ENCODE measurements around the gene KEL. TPM values are rescaled to one million over a fixed set of nuclear protein-coding genes. Genes with fewer than 3 reads are reported as not detected.

Gene KEL
- total RNA-seq, 1 donor from 2014 or later: 0.12 TPM

DNA sequence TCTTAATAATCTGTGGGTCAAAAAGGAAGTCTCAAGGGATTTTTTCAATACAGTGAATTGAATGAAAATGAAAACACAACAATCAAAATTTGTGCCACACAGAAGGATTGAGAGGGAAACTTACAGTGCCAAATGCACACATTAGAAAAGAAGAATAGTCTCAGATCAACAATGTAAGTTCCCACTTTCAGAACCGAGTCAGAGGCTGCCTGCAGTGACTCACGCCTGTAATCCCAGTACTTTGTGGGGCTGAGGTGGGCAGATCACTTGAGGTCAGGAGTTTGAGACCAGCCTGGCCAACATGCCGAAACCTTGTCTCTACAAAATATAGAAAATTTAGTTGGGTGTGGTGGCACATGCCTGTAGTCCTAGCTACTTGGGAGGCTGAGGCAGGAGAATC lies 12.5 kb upstream of the KEL start:
- DNase-seq (ENCODE audit: low read depth): no peak
- H3K4me3 ChIP-seq (ENCODE audit: low read depth, low read length): no peak overlapping the region
- TF ChIP-seq, protein P1, sequence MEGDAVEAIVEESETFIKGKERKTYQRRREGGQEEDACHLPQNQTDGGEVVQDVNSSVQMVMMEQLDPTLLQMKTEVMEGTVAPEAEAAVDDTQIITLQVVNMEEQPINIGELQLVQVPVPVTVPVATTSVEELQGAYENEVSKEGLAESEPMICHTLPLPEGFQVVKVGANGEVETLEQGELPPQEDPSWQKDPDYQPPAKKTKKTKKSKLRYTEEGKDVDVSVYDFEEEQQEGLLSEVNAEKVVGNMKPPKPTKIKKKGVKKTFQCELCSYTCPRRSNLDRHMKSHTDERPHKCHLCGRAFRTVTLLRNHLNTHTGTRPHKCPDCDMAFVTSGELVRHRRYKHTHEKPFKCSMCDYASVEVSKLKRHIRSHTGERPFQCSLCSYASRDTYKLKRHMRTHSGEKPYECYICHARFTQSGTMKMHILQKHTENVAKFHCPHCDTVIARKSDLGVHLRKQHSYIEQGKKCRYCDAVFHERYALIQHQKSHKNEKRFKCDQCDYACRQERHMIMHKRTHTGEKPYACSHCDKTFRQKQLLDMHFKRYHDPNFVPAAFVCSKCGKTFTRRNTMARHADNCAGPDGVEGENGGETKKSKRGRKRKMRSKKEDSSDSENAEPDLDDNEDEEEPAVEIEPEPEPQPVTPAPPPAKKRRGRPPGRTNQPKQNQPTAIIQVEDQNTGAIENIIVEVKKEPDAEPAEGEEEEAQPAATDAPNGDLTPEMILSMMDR (conservative IDR thresholded peaks at IDR 0.05; ENCODE audit: low read depth, low read length): no peak

DNA sequence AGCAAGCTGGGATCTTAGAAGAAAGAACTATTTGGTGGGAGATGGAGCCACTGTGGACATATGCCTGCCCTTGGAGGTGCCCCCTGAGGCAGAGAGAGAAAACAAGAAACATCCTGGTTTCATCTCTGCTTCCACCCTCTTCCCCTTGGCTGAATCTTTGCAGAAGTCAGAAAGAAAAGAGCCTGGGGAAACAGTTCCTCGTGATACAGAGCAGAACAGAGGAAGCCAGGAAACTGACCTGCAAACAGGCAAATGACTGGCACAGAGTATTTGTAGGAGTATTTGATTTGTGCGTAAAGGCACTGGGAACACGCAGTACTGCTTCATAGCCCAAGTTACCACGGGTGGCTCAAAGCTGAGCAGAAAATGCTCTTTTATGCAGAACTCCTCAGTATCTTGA lies 7.0 kb upstream of the KEL start:
- no peak overlapping the region for H3K4me3 ChIP-seq (ENCODE audit: low read depth, low read length)
- DNase-seq (ENCODE audit: low read depth): no peak
- TF ChIP-seq, protein P1 (conservative IDR thresholded peaks at IDR 0.05; ENCODE audit: low read depth, low read length): no peak

DNA sequence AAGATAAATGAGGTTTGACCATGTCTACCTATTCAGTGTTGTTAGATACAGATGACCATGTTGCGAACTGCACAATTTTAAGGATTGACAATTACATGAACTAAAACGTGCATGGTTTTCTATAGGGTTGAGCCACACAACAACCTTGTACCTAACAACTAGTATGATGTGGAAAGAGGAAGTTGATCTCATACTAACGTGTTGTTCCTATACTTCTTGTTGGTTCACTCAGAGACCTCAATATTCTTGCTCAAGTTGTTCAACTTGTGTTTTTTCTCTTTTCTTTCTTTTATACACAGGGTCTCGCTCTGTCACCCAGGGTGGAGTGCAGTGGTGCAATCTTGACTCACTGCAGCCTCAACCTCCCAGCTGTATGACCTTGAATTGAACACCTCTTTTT lies 6.1 kb upstream of the KEL start:
- H3K4me3 ChIP-seq (ENCODE audit: low read depth, low read length): no peak overlapping the region
- DNase-seq (ENCODE audit: low read depth): no peak
- TF ChIP-seq, protein P1 (conservative IDR thresholded peaks at IDR 0.05; ENCODE audit: low read depth, low read length): no peak

GRCh38 chr7:142964502-142965246 lies 2.5 kb upstream of the KEL start:
- no peak for DNase-seq (ENCODE audit: low read depth)
- TF ChIP-seq, protein P1 (conservative IDR thresholded peaks at IDR 0.05; ENCODE audit: low read depth, low read length): no peak
- H3K4me3 ChIP-seq (ENCODE audit: low read depth, low read length): no peak overlapping the region

DNA sequence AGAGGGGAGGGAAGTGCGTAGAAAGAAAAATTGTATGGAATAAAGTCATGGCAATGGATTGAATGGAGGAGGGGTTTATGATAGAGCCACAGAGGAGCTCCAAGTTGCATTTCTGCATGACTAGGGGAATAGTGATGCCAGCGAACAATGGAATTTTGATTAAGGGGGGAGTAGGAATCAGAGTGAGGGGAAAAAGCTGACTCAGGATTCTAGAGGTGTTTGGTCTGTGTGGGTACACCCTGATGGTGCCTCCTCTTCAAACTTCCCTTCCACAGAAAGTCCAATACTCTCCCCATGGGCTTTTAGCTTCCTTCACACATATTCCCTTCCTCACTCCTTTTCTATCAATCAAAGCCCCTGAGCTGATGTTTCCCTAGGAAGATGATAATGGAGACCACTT lies 1.8 kb upstream of the KEL start:
- no peak for DNase-seq (ENCODE audit: low read depth)
- TF ChIP-seq, protein P1 (conservative IDR thresholded peaks at IDR 0.05; ENCODE audit: low read depth, low read length): no peak
- no peak overlapping the region for H3K4me3 ChIP-seq (ENCODE audit: low read depth, low read length)

DNA sequence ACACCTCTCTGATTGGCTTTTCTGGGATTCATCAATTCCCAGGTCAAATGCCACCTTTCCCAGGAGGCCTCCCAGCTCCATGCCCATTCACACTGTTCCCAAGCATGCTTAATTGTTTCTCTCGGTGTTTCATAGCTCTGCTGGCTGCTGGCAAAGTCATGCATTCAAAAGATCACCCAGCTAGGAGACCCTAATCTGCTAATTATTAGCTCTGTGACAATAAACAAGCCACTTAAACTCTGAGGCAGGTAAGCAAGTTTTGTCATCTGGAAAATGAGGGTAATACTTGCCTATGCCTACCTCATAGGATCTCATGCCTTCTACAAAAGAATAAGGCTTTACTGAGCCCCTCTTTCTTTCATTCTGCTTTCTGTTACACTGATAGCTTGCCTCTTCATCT lies 828 bp upstream of the KEL start:
- DNase-seq (ENCODE audit: low read depth): no peak
- TF ChIP-seq, protein P1 (conservative IDR thresholded peaks at IDR 0.05; ENCODE audit: low read depth, low read length): no peak
- no peak overlapping the region for H3K4me3 ChIP-seq (ENCODE audit: low read depth, low read length)

- no peak overlapping the region for H3K4me3 ChIP-seq (ENCODE audit: low read depth, low read length)
- TF ChIP-seq, protein P1 (conservative IDR thresholded peaks at IDR 0.05; ENCODE audit: low read depth, low read length): no peak
- DNase-seq (ENCODE audit: low read depth): no peak
These were observed 579 bp downstream of the KEL start for GRCh38 chr7:142961595-142961972.

Data from epithelial cell of proximal tubule (primary cell).